Parathyroid adenoma (tissue), 2 donors: ENCODE measurements around the gene PDLIM3.

Experiments
- H2AFZ ChIP-seq: fragments of 300-600 bp; sonication (generic); one replicate; pipeline ENCODE4 v1.7.0; 2017; ENCODE audit warnings: antibody characterized with exemption, mild to moderate bottlenecking
- H3K27ac ChIP-seq: fragments of 300-600 bp; sonication (generic); one replicate; pipeline ENCODE4 v1.7.0; 2017
- H3K27me3 ChIP-seq: fragments of 300-600 bp; sonication (generic); one replicate; pipeline ENCODE4 v1.7.0; 2017; ENCODE audit warnings: low read length; ENCODE audit not compliant: control insufficient read depth, insufficient read depth
- H3K36me3 ChIP-seq: fragments of 300-600 bp; sonication (generic); one replicate; pipeline ENCODE4 v1.7.0; 2017; ENCODE audit warnings: low read length; ENCODE audit not compliant: control insufficient read depth, insufficient read depth
- H3K4me1 ChIP-seq: fragments of 300-600 bp; sonication (generic); one replicate; pipeline ENCODE4 v1.7.0; 2017; ENCODE audit warnings: control low read depth
- H3K4me2 ChIP-seq: fragments of 300-600 bp; sonication (generic); one replicate; pipeline ENCODE4 v1.7.0; 2017; ENCODE audit warnings: low read length
- H3K4me3 ChIP-seq: fragments of 300-600 bp; sonication (generic); one replicate; pipeline ENCODE4 v1.7.0; 2017; ENCODE audit warnings: low read depth, low read length
- H3K79me2 ChIP-seq: fragments of 300-600 bp; sonication (generic); one replicate; pipeline ENCODE4 v1.7.0; 2017; ENCODE audit warnings: control low read depth
- H3K9ac ChIP-seq: fragments of 300-600 bp; sonication (generic); one replicate; pipeline ENCODE4 v1.7.0; 2017; ENCODE audit warnings: mild to moderate bottlenecking
- H3K9me3 ChIP-seq: fragments of 300-600 bp; sonication (generic); one replicate; pipeline ENCODE4 v1.7.0; 2017; ENCODE audit warnings: low read length; ENCODE audit not compliant: control insufficient read depth
- TF ChIP-seq, protein P1 (sequence below): fragments of 300-600 bp; sonication (generic); IDR thresholded peaks from one replicate; pipeline ENCODE4 v1.7.0; 2017; ENCODE audit warnings: antibody characterized with exemption, mild to moderate bottlenecking
- donor health status: primary hyperparathyroidism.

The PDLIM3 gene, protein sequence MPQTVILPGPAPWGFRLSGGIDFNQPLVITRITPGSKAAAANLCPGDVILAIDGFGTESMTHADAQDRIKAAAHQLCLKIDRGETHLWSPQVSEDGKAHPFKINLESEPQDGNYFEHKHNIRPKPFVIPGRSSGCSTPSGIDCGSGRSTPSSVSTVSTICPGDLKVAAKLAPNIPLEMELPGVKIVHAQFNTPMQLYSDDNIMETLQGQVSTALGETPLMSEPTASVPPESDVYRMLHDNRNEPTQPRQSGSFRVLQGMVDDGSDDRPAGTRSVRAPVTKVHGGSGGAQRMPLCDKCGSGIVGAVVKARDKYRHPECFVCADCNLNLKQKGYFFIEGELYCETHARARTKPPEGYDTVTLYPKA

DNA sequence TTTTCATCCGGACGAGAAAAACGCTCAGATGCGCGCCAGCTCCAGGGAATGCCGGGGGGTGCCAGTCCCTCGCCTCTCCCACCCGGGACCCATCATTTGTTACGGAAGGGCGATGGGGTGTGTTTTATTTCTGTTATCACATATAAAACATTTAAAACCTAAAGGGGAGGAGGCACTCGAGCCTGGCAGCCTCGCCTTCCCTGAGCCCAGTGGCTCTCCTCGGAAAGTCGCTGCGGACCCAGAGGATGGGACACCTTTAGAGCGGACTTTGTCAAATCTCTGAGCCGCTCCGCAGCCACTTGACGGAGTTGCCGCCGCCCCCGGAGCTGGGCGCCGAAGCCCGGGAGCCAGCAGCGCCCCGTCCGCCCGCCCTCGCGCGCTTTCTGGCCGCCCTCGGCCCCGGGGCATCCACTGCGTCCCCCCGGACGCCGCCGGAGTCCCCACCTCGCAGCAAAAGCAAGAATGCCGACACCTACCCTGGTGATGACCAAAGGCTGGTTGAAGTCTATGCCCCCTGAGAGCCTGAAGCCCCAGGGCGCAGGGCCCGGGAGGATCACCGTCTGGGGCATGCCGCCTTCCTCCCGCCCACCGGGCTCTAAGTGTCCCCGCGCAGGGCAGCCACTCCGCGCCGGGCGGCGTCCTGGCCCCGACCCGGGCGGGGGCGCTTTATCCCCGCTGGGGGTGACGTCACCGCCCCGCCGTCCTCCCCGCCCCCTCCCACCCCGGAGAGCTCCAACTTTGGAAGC is at the start of gene PDLIM3:
Gene PDLIM3 (minus strand): TSS at position 642 of the 746 bp plus-strand sequence. CDS start 73 bp downstream, at position 569.
- Histone ChIP-seq H2AFZ (peak within 1 kb of the TSS; percentile 78), H3K4me3 (peak within 1 kb of the TSS; percentile 63), H3K27me3 (no peaks in the 10 kb centered on the region), H3K9me3 (no peaks in the 10 kb centered on the region), H3K36me3 (no peaks in the 10 kb centered on the region), H3K79me2 (no peaks in the 10 kb centered on the region), H3K27ac (peak within 1 kb of the TSS; percentile 29), H3K9ac (no peak within 1 kb of the TSS), H3K4me1 (no peaks in the 10 kb centered on the region), H3K4me2 (peak within 1 kb of the TSS; percentile 96)
- TF ChIP-seq, protein P1, sequence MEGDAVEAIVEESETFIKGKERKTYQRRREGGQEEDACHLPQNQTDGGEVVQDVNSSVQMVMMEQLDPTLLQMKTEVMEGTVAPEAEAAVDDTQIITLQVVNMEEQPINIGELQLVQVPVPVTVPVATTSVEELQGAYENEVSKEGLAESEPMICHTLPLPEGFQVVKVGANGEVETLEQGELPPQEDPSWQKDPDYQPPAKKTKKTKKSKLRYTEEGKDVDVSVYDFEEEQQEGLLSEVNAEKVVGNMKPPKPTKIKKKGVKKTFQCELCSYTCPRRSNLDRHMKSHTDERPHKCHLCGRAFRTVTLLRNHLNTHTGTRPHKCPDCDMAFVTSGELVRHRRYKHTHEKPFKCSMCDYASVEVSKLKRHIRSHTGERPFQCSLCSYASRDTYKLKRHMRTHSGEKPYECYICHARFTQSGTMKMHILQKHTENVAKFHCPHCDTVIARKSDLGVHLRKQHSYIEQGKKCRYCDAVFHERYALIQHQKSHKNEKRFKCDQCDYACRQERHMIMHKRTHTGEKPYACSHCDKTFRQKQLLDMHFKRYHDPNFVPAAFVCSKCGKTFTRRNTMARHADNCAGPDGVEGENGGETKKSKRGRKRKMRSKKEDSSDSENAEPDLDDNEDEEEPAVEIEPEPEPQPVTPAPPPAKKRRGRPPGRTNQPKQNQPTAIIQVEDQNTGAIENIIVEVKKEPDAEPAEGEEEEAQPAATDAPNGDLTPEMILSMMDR, result no peak

DNA sequence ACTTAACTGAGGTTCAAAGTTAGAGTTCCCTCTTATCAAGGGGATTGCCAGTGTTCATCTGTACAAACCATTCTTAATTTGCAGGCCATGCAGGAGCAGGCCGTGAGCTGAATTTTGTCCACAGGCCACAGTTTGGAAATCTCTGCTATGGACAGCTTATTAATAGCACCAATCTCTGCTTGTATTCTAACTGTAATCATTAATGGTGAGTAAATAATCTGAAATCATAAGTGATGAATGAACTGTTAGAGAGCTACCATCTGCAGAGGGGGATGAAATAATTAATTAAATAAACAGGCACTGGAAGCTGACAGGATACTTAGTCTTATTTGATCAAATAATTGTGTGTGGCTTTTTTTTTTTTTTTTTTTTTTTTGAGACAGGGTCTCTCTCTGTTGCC is 48.5 kb upstream of the PDLIM3 start:
- Histone ChIP-seq H3K36me3 (no peaks in the 10 kb centered on the region), H3K4me1 (no peaks in the 10 kb centered on the region), H3K79me2 (no peaks in the 10 kb centered on the region), H3K4me3 (no peak overlapping the region), H3K4me2 (no peak overlapping the region), H3K9me3 (no peaks in the 10 kb centered on the region), H3K27ac (no peak overlapping the region), H3K9ac (no peak overlapping the region), H2AFZ (no peak overlapping the region), H3K27me3 (no peaks in the 10 kb centered on the region)
- TF ChIP-seq, protein P1, result no peak

DNA sequence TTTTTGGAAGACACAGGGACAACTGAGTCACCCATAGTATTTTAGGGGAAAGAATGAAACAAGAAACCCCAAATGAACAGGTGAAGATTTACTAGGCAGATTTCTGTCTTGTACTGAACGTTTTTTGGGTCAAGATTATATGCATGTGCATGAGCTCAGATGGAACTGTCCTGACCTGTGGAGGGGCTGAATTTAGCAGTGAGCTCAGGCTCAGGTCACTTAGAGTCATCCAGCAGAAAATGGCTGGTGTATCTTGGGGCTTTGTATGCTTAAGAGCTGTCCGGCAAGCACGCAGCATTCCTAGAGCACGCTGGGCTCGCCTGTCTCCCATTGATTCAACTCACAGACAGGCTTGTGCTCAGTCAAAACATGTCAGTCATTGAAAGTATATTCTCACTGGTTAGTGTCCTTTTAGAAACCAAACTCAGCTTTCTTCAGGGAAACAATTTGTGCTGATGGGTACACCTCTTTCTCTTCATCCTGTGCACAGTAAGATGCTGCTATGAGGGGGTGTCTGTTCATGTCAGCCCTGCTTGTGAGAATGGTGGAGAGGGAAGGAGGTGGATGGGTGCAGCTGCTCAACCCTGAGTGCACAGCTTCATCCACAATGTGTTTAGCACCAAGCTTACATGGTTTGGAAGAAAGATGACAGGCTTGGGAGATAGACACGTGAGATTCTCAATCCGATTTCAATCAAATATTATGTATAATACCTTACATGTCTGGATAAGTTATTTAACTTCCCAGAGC is 47.5 kb upstream of the PDLIM3 start:
- TF ChIP-seq, protein P1, result no peak
- Histone ChIP-seq H3K27ac (no peak overlapping the region), H2AFZ (no peak overlapping the region), H3K9me3 (no peaks in the 10 kb centered on the region), H3K4me3 (no peak overlapping the region), H3K27me3 (no peaks in the 10 kb centered on the region), H3K4me2 (no peak overlapping the region), H3K4me1 (no peaks in the 10 kb centered on the region), H3K9ac (no peak overlapping the region), H3K79me2 (no peaks in the 10 kb centered on the region), H3K36me3 (no peaks in the 10 kb centered on the region)

DNA sequence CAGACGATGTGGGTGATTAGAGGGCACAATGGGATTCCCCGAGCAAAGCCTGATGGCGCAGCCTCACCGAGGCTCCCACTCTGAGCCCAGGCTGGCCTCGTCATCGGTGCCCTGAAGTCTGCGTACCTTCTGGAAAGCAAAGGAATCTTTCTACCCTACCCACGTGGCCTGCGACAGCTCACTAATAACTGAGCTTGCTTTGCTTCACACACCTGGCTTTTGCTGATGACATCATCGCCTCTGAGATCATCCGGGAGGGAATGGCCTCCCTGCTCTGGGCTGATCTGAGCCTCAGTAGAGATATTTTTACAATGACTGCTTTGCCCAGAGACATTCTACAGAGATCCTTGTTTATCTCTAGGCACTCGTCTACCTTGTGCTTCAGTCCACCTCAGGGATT is 45.4 kb upstream of the PDLIM3 start:
- Histone ChIP-seq H3K79me2 (no peaks in the 10 kb centered on the region), H3K9ac (no peak overlapping the region), H3K4me3 (no peak overlapping the region), H2AFZ (no peak overlapping the region), H3K9me3 (no peaks in the 10 kb centered on the region), H3K4me2 (no peak overlapping the region), H3K4me1 (no peaks in the 10 kb centered on the region), H3K27ac (no peak overlapping the region), H3K36me3 (no peaks in the 10 kb centered on the region), H3K27me3 (no peaks in the 10 kb centered on the region)
- TF ChIP-seq, protein P1, result no peak
